NCI-H146 (cell line): ENCODE data around the gene NECAB3.
"Not testable (repeated sequence)": the region's sequence is repeated elsewhere in the genome, so short reads cannot be mapped to it uniquely, and the experiment has no call there.

Experiments
- DNase-seq: peaks from one replicate; lab custom pipeline; 2025; lab: John Stamatoyannopoulos, UW

Gene NECAB3

DNA sequence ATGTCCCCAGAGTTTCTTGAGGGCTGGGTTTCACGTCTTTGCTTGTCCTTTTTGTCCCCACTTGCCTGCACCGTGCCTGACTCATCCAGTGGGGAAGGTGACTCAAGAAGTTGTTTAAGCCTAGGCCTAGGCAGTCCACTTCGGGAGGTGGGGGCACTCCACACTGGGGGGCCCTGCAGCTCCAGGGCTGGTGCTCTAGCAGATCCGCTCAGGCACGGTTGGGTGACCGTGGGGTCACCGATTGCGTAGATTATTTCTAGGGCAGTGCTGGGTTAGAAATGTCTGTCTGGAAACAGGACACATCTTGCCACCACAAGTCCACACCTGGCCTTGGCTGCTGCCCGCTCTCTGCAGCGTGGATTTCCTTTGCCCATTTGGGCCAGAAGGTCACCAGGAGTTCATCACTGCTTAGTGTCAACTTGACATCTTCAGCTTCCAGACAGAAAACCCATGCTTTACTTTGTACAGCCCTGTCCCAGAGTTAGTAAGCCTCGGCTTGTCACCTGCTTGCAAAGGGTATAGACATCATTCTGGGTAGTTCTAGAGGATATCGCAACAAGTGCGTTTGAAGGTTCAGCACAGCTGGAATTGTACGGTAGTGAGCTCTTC, 25.7 kb downstream of the NECAB3 start:
- DNase-seq, result no peak

DNA sequence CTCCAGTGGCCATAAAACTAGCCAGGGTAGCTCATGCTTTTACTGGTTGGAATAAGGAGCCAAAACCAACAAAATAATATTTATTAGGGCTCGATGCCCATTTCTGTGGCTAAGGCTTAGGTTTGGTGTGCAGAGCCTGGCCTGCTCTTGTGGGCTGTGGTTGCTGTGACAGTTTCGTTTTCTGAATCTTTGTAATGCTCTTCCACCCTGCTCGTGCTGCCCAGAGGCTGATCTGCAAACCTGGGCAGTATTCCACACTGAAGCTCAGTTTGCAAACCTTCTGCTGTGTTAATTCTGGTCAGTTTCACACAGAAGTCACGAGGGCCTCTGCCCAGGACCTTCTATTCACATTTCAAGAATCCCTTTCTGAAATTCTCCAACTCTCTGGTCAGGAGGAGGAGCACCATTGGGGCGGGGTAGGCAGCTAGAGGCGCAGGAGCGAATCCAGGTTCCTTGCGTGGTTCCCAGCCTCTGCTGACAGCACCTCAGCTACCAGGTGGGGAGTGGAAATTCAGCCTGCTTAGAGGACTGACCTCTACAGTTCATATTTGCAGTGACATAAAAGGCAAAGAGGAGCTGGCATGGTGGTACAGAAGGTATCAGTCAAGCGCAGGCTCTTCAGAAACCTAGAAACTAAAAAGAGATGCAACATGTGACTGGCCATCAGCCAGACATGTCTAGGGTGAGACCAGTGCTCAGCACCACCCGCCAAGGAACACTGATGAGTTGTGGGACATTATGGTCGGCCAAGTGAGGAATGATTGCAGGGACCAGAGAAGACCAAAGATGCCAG, 26.4 kb downstream of the NECAB3 start:
- no peak for DNase-seq

DNA sequence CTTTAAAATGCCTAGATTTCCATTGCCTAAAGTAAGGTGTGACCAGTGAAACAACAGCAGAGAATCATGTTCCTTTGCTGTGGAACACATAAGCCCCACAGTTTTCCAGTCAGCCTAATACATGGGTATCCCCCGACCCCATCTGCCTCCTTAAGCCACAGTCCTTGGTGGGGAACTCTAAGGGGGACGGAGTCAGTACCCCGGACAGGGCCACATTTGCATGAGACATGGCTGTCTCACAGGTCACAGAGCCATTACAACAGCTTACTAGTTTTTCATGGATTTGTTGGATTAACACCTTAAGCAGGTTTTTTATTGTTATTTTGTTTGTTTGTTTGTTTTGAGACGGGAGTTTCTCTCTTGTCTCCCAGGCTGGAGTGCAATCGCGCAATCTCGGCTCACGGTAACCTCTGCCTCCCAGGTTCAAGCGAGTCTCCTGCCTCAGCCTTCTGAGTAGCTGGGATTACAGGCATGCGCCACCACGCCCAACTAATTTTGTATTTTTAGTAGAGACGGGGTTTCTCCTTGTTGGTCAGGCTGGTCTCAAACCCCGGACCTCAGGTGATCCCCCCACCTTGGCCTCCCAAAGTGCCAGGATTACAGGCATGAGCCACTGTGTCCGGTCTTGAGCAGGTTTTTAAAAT, 27.1 kb downstream of the NECAB3 start:
- not testable (repeated sequence) for DNase-seq

- no peak for DNase-seq
Observed at GRCh38 chr20:33646191-33646590, 28.0 kb downstream of the NECAB3 start.

DNA sequence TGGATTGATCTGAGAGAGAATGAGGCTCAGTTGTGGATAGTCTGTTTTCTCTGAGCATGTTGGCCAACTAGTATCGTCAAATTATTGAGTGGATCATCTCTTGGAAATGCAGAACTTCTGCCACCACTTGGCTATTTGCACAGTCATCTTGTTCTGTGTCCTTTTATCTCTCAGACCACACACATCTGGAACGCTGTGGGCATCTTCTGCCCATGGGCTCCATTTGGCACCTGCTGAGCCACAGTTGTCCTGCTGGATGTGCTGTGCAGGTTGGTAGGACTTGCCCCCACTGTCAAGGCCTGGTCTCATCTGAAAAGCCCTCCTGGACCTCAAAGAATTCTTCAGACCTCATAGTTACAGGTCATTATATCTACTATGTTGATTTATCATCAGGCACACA, 28.8 kb downstream of the NECAB3 start:
- no peak for DNase-seq

DNA sequence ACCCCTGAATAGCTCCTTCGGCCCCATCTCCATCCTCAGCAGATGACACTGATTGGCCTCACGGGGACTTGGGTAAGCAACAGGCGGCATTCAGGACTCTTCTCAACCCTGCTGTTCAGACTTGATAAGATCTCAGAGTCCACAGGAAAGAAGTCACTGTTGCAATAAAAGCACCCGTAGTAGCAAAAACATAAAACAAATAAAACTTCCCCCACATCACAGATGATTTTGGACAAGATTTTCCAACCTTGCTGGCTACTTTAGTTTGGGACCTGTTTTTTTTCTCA, 29.2 kb downstream of the NECAB3 start:
- no peak for DNase-seq

- DNase-seq, result no peak
Observed at GRCh38 chr20:33644313-33645071, 29.7 kb downstream of the NECAB3 start.

- DNase-seq, result no peak
Observed at GRCh38 chr20:33640287-33640686, 33.9 kb downstream of the NECAB3 start.

GRCh38 chr20:33636776-33637175, 37.5 kb downstream of the NECAB3 start:
- no peak for DNase-seq

- DNase-seq, result no peak
Observed at GRCh38 chr20:33635341-33635740, 38.9 kb downstream of the NECAB3 start.

DNA sequence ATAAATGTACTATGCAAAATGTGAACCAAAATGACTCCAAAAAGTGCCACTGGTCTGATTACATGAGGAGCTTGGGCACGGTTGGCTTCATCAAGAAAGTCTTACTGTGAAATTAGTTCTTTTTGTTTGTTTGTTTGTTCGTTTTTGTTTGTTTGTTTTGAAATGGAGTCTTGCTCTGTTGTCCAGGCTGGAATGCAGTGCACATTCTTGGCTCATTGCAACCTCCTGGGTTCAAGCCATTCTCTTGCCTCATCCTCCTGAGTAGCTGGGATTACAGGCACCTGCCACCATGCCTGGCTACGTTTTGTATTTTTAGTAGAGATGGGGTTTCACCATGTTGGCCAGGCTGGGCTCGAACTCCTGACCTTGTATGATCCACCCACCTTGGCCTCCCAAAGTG, 42.3 kb downstream of the NECAB3 start:
- DNase-seq, result not testable (repeated sequence)

DNA sequence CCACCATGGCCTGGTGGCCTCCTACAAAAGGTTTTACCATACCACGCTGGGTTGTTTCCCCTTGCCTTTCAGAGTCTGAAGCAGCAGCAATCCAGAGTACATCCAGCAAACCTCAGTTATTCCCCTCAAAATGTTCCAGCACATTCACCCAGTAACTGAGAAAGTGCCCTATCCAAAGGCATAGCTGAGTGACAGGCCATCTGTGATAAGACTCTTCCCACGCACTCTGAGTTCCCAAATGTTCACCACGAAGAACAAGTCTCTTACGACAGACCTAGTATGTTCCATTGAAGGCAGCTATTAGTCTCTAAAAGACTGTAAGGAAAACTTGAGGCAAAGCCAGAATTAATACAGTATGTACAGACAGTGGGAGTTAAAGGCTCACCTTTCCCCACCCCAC, 43.7 kb downstream of the NECAB3 start:
- DNase-seq, result no peak

DNA sequence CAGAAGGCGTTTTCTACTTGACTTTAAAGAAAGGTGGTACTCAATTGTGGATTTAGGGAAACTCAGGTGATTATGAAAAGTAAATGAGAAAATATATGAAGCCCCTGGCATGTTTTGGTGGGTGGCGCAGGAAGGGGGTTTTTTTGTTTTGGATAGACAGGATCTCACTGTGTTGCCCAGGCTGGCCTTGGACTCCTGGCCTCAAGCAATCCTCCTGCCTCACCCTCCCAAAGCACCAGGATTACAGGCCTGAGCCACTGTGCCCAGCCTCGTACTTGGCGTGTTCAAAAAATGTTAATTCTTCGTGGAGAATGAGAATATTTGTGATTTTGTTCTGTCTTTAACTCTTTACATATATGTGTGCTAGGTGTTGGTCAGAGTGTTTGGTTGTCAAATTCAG, 44.2 kb downstream of the NECAB3 start:
- no peak for DNase-seq

- DNase-seq, result no peak
Observed at GRCh38 chr20:33629533-33629932, 44.7 kb downstream of the NECAB3 start.

DNA sequence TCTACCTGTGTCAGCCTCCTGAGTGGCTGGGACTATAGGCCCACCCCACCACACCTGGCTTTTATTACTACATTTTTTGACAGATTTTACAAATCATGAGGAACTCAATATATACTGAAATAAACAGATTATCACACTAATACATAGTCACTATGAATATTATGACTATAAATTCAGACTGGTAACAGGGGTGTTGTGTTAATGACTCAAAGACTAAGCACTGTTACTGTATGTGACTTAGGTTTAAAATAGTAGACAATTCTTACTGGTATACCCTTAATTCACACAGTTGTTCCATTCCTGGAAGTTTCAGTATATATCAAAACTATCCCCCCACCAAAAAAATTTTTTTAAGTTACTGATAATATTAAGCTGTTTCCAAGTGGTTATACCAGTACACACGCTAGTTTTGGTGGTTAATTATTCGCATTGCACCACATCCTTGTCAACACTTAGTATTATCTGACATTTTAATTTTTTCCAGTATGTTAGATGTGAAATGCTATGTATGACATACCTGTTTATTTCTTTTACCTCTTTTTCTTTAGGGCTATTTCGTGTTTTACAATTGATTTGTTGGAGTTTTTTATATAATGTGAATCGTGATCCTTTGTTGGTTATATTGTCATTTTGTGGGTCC, 46.5 kb downstream of the NECAB3 start:
- no peak for DNase-seq

DNA sequence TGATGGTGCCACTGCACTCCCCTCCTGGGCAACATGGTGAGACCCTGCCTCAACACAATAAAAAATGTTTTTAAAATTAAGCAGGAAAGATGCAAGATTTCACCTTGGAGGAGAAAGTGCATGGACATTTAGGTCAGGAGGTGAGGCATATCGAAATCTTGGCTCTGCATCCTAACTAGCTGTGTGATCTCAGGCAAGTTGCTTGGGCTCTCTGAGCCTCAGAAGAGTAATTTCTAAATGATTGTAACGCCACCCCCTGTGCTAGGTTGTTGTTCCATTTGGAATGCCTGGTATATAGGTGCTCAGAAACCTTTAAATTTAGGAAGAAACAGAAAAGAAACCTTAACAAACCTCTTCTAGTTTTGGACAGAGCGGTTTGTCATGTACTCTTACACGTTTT, 48.0 kb downstream of the NECAB3 start:
- no peak for DNase-seq

DNA sequence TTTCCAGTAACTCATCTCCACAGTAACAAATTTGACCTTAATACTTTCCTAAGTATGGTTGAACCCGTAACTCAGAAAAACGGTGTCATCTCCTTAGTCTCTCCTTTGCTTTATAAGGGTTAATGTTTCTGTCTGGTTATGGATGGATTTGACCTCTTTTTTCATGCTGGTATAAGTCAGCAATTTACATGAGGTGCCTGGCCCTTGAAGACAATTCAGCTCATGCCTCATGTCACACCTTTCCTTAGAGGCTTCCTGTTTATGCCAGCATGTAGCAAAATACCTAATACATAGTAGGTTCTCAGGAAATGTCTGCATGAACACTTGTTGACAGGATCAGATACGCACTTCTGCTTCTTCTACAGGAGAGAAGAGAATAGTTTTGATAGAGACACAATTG, 49.8 kb downstream of the NECAB3 start:
- no peak for DNase-seq

DNA sequence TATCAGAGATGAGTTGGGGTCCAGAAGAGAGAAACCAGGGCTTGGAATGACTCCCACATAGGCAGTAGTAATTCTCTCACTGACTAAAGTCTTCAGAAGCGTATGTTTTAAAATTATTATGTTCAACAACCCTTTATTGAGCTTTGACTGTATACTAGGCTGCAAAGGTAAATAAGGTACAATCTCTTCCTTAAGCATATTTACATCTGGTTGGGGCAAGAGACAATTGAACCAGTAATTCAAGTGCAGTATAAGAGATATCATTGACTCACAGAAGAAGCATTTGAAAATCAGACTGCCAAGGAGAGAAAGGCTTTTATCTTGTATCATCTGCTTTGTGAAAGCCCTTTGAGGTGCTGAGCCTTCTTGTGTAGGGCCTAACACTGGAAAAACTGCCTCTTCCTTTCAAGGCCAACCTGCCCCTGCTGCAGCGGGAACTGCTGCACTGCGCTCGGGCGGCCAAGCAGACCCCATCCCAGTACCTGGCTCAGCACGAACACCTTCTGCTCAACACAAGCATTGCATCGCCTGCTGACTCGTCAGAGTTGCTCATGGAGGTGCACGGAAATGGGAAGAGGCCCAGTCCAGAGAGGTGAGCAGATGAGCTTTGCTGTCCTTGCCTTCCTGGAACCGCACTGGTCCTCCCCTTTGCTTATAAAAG, 51.4 kb downstream of the NECAB3 start:
- DNase-seq, result no peak

DNA sequence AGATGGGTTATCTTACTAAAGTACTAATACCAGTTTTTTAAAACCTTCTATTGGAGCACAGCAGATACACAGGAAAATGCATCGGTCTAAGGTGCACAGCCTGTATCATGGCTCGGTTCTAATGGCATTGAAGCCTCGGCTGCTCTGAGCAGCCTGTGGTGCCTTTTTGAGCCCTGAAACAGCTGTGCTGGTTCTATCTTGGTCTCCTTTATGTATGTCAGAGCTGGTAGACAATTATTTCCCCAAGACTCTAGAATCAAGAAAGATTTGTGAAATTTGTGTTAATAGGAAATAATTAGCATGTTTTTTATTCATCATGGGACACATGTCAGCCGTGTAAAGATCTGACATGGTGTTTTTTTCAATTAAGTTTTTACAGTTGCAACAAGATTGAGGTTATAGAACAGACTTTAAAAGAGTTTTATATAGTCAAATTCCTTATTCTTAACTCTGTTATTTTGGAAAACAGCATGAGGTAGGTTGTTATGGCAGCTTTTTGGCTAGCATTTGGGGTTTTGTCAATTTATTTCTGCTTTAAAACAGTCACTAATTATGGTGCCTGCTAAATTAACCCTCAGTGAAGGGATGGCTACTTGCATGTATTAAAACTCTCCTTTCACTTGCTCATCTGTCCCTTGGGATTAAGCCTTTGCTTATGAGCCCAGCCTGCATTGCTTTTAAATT, 52.4 kb downstream of the NECAB3 start:
- DNase-seq, result no peak

DNA sequence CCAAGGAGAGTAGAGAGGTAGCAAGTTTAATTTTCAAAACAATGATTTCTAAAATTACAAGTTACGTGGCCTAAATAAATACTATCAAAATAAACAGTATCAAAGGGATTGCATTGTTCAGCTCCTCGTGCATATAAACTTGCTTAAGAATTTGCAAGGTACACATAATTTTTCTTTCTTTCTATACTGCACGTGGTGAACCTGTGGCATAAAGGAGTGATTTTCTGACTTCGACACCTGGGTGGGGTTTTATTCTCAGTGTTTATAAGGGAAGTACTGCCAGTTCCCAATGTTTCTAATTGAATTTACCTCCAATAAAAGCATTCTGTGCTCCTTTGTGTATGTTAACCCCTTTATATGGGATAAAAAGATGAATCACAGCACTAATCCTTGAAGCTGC, 62.2 kb downstream of the NECAB3 start:
- no peak for DNase-seq

GRCh38 chr20:33611106-33611505, 63.1 kb downstream of the NECAB3 start:
- DNase-seq, result no peak
